Renal cortical epithelial cell (primary cell): Measurements from ENCODE around the gene TBC1D22A. TPM values are rescaled to one million over a fixed set of nuclear protein-coding genes. Genes with fewer than 3 reads are reported as not detected.
A peak's percentile ranks its signal among the peaks of the same experiment; 100 is the strongest.

Source experiments
- DNase-seq: peaks from one replicate; pipeline ENCODE4 v3.0.0-alpha.2; 2011; ENCODE audit warnings: low read depth
- total RNA-seq: library from RNA; depleted of rRNA; stranded (reverse); fragments of >200 nt; gene quantifications from 2 replicates; pipeline ENCODE4 v1.2.3, GENCODE V29; 2014

TBC1D22A gene
- total RNA-seq, 1 donor from 2014 or later = 20.0 TPM

DNA sequence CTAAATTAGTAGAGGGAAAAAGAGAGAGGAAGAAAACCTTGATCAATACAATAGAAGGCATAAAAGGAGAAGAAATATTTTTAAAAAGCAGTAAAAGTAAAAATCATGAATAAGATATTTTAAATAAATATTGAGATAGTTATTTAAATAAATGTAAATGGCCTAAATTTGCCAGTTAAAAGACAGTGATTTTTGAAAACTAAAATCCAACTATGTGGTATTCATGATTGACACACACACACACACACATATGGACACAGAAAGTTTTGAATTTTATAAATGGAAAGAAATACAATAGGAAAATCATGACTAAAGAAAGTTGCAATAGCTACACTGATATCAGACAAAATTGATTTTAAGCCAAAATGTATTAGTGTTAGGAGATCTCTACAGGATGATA lies 313.1 kb downstream of the TBC1D22A start:
- no peak for DNase-seq

DNA sequence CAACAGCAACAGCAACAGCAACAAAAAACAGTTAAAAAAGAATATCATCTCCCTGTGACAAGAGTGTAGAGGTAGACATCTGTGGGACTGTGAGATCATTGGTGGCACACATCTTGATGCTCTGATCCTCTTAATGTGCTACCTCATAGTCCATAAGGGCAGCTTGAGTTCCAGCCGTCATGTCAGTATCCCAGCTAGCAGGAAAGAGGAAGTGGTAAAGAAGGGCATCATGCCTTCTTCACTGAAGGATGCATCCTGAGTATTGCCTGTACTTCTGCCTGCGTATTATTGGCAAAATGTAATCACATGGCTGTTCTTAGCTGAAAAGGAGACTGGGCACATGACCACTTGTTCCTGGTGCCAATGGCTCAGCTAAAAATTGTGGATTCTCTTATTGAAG lies 314.3 kb downstream of the TBC1D22A start:
- DNase-seq = no peak

DNA sequence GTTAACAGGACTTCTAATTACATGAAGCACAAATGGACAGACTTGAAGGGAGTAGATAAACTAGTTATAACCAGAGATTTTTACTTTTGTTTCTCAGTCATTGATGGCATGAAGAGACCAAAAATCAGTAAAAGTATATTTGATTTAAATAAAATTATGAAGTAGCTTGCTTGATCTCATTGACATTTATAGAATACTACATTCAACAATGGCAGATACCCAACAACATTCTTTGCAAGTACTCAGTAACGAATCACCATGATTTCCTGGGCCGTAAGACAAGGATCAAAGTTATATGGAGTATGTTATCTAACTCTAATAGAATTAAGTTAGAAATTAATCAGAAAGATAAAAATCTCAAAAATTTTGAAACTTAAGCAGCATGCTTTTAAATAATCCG lies 317.6 kb downstream of the TBC1D22A start:
- DNase-seq = no peak

DNA sequence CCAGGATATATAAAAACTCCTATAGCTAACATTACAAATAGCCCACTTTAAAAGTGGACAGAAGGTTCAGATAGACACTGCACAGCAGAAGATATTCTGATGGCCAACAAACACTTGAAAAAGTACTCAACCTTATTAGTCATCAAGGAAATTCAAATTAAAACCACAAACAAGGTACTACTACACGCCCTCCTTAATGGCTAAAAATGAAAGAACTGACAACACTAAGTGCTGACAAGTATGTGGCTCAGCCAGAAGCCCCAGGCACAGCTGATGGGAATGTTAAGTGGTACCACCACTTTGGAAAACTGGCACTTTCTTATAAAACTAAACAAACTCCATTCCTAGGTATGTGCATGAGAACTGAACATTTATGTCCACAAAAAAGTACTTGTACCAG lies 320.1 kb downstream of the TBC1D22A start:
- DNase-seq = no peak

DNA sequence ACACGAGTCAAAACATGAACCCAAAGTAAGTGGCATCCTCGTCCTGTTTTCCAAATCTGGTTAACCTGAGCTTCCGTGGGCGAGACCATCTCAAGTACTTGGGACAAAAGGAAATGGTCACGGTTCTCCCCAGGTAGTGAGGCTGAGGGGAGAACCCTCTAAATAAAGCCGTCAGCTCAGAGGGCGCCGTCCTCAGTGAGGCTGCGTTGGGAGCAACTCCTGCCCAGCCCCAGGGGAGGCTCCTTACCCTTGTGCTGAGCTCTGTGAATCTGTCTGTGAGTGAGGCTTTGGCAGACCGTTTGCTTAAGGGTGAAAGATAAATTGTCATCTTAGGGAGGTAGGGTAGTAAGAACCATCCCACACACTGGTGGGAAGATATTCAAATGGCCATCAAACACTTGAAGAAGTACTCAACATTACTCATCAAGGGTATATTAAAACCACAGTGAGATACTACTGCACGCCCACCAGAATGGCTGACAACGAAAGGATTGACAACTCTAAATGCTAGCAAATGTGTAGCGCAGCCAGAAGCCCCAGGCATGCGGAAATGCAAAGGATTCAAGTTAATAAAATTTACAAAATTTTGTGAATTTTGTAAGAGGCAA lies 321.0 kb downstream of the TBC1D22A start:
- no peak for DNase-seq

DNA sequence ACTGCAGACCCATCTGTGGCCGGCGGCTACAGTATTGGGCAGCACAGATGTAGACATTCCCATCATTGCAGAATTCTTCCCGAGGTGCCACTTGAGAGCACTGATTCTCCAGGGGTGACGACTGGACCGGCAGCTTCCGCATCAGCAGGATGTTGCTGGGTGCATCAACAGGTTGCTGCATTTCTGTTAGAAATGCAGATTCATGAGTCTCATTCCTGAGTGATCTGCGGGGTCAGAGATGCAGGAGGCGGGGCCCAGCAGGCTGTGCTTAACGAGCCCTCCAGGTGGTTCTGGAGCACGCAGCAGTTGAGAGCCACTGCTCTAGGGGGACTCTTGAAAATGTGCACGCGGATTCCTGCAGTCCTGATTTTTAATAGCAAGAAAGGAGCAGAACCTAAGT lies 321.8 kb downstream of the TBC1D22A start:
- DNase-seq = no peak

DNA sequence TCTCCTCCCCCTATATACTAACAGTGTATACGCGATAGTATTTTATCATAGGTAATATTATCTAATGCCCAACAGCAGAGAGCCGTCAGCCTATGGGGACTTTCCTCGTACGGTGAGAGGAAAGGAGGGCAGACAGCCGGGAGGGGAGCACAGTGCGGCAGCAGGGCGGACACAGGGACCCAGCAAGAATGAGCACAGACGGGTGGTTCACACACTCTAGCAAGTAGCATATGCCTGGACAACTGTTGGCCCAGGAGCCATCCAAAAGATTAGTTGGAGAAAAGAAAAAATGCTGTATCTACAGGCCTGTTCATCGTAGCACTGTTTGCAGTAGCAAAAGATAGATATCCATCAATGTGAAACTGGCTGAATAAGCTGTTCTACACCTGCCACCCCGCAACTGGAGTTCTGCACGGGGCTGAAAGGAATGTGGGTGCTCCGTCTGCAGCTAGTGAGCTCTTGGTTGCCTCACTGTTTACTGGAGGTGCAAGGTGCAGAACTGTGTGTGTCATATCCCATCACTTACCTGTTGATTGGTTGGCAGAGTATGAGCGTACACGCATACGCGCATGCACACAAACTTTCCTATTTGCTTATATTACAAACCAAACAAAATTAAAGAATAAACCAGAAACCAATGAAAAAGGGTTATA lies 324.3 kb downstream of the TBC1D22A start:
- no peak for DNase-seq

DNA sequence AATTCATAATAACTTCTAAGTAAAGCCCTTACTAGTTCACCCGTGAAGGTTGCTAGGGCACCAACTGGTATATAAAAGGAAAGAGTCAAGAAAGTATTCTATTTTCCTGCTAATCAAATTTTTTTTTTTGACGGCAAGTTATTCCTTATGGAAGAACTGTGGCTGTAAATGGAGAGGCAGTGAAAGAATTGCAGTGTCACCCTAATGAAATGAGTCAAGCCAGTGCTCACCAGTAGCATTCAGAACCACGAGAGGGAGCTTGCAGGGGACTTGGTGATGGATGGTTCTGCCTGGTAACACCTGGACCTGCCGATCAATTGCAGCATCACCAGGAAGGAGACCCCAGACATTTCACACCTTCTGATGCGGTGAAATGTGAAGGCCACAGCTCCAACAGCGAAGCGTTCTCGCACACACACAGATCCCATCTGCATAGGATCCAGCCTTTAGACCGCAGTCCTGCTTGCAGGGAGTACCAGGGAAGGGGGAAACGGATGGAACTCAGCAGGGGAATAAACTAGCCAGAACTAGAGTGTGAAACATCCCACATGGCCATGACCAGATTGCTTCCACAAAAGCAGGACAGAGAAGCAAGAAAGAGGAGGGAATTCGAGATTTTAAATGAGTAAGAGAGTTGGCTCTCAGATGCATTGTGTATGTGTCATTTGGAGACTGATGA lies 326.2 kb downstream of the TBC1D22A start:
- DNase-seq = no peak

DNA sequence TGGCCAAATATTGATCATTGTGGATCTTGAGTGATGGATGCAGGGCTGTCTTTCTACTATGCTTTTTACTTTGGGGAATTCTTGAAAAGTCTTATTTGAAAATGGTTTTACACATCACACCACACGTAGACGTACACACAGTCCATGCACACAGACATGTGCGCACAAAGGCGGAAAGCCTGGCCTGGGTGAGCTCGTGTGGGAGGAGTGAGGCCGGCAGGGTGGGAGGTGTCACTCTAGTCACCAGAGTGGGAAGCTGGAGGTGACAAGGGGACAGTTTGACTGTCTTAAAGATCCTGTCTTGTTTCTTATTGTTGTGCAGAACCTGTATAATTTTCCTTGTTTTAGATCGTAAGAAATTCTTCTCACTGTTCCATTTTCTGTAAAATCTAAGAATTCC lies 326.9 kb downstream of the TBC1D22A start:
- DNase-seq = no peak

DNA sequence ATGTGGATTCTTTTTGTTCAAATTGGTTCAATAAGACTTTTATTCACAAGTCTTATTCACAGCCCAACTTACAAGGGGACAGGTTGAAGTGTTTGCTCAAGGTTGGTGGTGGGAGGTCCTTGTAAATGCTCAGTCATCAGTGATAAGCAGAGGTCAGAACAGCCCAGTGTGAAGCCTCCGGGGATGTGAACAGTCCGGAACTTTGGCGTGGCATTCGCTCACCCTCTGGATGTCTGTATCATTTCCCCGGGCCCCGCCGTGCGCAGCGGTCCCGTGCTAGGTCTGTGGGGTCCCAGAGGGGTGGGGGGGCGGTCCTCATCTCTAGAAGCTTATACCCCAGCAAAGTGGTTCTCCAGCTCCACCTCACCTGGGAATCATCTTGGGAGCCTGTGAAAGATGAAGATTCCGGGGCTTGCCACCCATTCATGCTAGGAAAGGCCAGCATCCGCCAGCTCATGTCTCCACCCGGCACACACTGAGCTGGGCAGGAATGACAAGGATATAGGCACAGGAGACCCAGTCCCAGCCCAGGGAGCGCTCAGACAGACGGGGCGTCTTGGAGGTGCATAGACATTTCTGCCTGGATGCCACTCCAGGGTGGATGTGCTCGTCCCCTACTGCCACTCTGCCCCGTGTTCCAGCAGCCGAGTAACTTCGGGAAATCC lies 327.5 kb downstream of the TBC1D22A start:
- DNase-seq = no peak

DNA sequence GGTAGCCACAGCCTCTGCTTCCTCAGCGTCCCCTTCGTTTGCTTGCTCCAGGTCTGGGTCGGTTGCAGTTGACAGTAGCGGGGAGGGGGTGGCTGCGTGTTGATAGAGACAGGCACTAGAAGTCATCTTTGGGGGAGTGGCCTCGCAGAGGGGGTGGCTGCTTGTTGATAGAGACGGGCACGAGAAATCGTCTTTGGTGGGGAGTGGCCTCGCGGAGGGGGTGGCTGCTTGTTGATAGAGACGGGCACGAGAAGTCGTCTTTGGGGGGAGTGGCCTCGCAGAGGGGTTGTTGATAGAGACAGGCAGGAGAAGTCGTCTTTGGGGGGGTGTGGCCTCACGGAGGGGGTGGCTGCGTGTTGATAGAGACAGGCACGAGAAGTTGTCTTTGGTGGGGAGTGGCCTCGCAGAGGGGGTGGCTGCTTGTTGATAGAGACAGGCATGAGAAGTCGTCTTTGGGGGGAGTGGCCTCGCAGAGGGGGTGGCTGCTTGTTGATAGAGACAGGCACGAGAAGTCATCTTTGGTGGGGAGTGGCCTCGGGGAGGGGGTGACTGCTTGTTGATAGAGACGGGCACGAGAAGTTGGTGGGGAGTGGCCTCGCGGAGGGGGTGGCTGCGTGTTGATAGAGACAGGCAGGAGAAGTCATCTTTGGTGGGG lies 328.3 kb downstream of the TBC1D22A start:
- no peak for DNase-seq

DNA sequence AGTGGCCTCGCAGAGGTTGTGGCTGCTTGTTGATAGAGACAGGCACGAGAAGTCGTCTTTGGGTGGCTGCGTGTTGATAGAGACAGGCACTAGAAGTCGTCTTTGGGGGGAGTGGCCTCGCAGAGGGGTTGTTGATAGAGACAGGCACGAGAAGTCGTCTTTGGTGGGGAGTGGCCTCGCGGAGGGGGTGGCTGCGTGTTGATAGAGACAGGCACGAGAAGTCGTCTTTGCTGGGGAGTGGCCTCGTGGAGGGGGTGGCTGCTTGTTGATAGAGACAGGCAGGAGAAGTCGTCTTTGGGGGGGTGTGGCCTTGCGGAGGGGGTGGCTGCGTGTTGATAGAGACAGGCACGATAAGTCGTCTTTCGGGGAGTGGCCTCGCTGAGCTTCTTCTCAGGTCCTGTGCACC lies 328.8 kb downstream of the TBC1D22A start:
- DNase-seq = no peak

DNA sequence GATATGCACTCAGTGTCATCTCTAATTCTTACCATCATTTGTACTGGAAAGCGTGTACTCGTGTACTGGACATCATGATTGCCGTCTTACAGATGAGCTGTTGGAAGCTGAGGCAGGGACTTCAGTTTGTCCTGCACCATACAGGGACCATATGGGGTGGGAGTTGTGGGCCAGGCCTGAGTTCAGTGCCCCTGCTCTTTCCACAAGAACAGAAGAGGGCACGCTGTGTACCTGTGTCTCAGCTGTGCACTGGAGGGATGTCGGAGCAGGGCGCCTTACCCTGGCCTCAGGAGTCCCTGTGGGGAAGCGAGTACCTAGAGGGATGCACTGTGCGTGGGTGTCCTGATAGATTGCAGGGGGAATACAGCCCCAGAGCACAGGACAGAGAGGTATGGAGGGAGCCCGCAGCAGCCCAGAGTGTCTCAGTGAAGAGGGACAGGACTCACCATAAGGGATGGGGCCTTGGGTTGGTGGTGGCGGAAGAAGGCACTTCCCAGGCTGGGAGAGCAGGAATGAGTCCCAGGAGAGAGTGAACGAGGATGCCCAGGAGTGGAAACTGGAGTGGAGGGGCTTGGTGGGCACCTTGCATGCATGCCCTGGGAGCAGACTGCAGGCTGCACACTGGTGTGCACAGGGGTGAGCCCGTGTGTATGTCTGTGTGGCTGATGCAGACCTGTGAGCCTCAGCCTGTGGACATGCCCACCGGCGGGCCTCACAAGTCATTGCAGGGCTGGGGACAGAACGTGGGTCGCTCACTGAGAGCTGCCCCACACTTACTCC lies 329.7 kb downstream of the TBC1D22A start:
- DNase-seq = no peak

DNA sequence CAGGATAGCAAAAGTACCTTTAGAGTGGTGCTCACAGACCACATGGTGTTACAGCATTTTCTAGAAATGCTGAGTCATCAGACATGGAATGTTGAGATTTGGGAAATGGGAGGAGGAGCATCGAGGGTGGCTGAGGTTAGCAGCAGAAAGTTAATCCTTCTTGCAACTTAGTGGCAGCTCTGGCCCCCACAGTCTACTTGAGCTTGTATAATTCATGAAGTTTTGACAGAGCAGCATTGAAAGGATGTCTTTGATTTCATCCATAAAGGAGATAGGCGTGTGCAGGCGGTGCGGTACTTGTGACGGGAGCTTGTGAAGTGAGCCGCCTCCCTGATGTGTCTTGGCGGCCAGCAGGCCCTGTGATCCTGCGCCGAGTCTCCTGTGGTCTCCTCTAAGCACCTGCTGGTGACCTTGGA lies 330.5 kb downstream of the TBC1D22A start:
- peak; percentile 45 for DNase-seq

DNA sequence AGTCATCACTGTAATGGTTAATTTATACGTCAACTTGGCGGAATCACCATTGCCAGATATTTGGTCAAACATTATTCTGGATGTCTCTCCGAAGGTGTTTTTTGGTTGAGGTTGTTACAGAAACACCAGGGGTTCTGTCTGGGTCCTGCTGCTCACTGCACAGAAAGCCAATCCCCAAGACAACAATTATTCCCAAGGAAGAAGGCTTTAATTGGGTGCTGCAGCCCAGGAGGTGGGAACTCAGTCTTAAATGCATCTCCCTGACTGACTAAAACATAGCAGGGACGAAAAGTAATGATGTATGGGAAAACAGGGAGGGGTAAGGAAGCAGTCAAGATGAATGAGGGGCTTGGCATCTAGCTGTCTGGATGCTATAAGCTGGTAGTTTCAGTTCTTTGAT lies 331.3 kb downstream of the TBC1D22A start:
- no peak for DNase-seq

DNA sequence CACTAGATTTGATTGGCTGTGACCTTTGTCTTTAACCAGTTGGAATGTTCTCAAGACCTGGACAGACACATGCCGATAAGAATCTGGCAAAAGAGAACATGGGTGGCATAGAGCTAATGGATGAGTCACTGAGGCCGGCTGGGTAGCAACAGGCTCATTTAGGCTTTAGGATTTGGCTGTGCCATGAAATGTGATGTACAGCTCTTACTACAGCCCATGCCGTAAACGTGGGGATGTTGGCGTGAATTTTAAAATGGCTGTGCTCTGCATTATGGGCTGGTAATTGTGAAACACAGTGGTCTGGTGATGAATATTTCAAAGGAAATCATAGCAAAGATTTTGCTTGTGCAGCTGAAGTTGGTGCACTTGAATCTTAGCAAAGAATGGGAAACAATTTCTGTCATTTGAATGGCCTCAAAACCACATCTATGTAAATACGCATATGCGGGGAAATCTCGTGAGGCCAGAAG lies 332.4 kb downstream of the TBC1D22A start:
- no peak for DNase-seq

DNA sequence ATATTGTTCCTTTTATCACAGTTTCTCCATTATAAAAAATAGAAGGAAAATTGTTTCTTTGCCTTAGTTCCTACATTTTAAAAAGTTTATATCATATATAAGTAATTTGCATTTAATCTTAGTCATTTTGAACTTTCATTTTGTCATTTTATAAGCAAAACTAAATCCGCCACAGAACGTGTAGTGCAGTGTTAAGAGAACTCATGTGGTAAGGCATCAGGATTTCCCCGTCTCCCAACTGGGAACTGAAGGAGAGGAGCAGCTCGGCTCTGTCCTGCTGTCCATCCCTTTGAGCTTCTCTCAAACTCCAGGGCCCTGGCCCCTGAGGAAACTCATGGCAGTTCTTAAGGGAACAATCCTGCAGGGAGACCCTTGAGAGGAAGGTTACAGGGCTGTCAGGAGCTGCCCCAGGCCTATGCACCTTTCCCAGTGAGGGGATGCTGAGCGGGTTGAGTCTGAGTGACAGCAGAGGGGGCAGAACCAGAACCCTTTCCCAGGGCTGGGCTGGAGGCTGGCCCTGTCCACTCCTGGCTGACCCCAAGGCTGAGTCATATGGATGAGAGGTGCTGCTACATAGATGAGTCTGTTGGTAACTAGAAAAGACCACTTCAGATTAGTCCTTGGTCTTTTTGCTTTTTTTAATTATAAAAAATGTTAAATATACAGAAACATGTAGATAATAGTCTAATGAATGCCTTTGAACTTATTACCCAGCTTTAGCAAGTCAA lies 333.1 kb downstream of the TBC1D22A start:
- no peak for DNase-seq

DNA sequence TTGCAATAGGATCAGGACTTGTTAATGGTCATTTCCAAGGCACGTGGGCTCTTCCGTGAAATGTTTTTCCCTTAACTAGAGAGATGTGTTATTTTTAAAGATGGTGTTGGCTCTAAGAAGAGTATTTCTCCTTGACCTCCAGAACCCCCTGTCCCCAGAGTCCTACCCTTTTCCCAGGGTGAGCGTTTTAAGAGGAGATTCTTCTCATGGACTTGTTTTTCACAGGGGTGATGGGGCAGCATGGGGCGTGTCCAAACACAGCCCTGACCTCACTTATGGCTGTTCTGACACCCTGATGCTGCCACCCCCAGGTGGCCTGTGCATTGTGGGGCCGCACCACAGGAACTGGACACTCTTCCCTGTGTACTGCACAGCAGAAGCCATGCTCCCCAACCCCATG lies 335.7 kb downstream of the TBC1D22A start:
- DNase-seq = no peak

DNA sequence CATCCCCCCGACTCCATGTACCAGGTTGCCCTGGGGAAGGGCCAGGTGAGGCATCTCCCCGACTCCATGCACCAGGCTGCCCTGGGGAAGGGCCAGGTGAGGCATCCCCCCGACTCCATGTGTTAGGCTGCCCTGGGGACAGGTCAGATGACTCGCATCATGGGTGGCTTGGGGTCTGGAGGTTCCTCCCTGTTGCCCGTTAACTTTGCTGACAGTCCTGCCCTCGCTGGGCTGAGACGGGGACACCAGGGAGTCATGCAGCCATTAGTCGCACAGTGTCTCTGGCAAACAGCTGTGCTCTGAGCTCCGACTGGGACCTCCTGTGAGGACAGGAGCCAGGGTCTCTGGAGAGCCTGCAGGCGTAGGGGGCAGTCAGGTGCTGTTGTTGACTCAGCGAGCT lies 336.1 kb downstream of the TBC1D22A start:
- no peak for DNase-seq

DNA sequence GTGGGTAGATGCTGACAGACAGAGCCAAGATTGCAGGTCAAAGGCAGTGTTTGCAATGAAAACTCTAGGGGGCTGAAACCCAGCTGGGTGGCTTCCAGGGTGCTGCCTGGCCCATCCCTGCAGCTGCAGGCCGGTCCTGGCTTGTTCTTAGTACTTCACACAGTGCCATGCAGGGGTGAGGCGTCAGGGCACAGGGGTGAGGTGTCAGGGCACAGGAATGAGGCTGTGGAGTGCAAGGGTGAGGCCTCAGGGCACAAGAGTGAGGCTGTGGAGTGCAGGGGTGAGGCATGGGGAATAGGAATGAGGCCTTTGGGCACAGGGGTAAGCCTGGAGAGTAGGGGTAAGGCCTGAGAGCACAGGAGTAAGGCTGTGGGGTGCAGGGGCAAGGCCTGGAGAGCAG lies 337.6 kb downstream of the TBC1D22A start:
- no peak for DNase-seq
